GM12872 (cell line): ENCODE measurements around the gene COX7B2.

Source experiments
- TF ChIP-seq, protein P1 (sequence below): IDR thresholded peaks from 3 replicates; pipeline ENCODE4 v1.5.1; 2011; ENCODE audit warnings: low read depth, mild to moderate bottlenecking, low read length, moderate library complexity; ENCODE audit not compliant: insufficient read depth

The COX7B2 gene

DNA sequence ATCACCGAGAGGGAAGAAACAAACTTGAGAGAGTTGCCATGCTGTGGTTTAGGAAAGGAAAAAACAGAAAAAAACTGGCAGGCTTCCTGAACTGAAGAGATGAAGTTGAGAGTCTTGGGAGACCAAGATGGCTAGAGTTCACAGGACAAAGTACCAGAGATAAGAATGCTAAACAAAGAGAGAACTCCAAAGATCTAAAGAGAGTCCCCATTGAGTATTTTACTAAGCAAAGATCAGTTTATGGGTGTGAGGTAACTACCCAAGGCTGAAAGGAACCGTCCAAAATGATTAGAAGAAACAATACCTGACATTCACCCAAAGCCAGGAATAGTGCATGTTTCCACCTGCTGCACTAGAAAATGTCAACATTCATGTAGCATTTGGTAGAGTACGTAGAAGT, 21.8 kb upstream of the COX7B2 start:
- TF ChIP-seq, protein P1, sequence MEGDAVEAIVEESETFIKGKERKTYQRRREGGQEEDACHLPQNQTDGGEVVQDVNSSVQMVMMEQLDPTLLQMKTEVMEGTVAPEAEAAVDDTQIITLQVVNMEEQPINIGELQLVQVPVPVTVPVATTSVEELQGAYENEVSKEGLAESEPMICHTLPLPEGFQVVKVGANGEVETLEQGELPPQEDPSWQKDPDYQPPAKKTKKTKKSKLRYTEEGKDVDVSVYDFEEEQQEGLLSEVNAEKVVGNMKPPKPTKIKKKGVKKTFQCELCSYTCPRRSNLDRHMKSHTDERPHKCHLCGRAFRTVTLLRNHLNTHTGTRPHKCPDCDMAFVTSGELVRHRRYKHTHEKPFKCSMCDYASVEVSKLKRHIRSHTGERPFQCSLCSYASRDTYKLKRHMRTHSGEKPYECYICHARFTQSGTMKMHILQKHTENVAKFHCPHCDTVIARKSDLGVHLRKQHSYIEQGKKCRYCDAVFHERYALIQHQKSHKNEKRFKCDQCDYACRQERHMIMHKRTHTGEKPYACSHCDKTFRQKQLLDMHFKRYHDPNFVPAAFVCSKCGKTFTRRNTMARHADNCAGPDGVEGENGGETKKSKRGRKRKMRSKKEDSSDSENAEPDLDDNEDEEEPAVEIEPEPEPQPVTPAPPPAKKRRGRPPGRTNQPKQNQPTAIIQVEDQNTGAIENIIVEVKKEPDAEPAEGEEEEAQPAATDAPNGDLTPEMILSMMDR = no peak

DNA sequence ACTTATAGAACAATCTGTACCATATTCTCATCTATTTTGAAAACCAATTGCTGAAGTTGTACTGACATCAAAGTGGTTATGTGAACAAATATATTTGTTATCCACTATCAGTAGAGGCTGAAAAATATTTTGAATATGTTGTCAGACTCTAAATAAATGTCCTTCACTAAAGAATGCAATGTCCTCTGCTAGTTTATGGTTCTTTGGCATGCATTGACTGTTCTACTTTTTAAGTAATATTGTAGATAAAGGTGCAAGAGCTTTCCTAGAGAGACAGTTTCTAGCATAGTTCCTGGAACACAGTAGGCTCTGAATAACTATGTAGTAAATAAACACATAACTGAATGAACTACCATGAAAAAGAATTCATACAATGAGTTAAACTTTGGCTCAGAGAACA, 18.2 kb upstream of the COX7B2 start:
- TF ChIP-seq, protein P1 = no peak

DNA sequence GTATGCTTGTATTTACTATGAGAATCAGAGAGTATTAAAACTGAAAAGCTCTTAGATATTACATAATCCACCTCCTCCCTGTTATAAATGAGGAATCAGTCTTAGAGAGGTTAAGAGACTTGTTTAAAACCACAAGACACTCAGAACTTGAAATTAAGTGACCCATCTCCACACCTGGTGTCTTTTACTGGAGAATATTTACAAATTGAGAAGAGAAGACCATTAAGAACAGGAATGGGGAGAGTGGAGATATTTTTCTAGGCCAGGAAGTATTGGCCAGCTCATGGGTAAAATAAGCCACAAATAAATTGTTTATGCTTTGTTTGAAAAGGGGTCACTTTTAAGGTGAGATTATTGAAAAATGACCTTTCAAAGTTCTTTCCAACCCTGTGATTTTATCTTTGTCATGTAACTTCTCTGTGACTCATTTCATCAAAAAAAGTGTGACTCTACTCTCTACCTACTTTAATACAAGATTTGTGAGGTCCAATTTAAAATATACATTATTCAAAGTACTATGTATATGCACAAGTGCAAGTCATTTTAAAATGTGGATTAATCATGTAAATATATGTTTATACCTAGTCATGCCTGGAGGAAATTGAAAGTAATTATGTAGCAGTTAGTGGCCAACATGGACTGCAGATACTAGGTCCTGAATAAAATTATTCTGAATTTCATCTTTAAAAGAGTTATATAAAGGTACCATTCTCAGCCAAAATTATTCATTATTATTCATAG, 15.9 kb upstream of the COX7B2 start:
- TF ChIP-seq, protein P1 = no peak

DNA sequence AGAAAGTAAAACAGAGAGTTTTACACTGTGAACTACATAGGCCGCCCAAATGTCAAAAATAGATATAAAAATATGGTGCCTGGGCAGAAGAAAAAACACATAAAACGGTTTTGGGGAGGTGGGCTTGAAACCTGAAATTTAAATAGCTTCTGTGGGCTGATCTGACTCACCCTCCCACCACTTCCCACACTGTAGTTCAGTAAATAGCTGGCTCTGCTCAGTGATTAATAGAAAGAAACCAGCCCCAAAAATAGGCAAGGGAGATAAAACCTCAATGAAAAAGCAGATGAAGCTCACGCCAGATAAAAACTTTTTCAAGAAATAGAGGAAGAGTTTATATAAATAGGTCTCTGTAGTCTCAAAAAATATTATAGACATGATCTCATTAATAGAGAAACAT, 13.2 kb upstream of the COX7B2 start:
- TF ChIP-seq, protein P1 = no peak

DNA sequence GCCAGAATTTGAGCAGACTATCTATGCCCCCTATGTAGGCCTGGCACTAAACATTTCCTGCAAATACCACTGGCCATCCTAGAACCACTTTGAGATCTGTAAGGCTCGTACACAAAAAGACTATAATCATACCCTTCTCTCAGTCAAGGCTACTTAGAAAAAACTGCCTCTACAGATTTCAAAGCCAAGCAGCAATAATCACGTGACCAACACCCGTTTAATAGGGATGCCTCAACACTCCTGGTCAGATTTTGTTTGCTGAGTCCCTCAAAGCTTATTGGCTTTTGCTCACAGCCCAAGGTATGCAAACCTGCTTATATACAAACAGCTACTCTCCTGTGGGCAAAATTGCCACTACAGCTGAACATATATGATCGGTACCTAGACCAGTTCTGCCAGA, 897 bp downstream of the COX7B2 start:
- TF ChIP-seq, protein P1 = no peak

DNA sequence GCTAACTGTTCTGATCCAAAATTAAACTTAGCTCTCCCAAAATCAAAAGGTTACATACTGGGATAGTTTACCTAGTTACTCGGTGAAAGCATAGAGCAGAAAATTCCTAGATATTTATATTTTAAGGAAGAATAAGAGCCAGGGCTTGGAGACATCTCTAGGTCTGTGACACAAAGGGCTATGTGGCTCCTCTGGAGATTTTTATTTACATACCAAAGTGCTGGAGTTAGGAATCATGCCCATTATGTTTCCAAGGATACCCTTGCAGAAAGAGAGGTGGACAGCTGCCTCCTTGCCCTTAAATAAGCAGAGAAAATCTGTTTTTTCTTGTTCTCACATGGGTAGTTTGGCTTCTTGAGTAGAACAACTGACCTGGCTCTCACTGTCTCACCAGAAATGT, 9.0 kb downstream of the COX7B2 start:
- TF ChIP-seq, protein P1 = no peak

DNA sequence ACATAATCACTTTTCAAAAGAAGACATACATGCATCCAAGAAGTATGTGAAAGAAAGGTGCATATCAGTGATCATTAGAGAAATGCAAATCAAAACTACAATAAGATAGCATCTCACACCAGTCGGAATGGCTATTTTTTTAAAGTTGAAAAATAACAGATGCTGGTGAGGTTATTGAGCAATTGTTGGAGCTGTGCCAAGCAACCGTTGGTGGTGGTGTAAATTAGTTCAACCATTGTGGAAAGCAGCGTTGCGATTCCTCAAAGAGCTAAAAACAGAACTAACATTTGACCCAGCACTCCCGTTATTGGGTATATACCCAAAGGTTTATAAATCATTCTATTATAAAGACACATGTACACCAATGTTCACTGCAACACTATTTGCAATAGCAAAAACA, 14.2 kb downstream of the COX7B2 start:
- TF ChIP-seq, protein P1 = no peak

DNA sequence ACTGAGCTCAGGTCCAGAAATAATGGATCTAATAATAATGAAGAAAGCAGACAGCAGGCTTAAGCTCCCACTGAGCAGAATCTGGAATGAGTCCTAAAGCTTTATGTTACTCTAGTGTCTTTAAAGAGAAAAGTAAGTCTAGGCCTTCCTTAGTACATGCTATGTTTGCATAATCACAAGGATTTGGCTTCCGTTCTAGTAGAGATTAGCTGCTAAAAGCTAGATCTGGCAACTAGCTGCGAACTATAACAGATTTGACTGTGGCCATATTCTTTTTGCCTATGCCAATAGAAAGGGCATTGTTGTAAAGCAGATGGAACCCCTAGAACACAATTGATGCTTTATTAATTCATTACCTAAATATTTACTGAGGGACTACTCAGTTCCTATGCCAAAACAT, 19.0 kb downstream of the COX7B2 start:
- TF ChIP-seq, protein P1 = no peak
